Spinal cord (tissue), 10 donors: ENCODE results near the gene PGAP6. TPM values are rescaled to one million over a fixed set of nuclear protein-coding genes. Genes with fewer than 3 reads are reported as not detected.
"Not testable (repeated sequence)": the region's sequence is repeated elsewhere in the genome, so short reads cannot be mapped to it uniquely, and the experiment has no call there.

ENCODE experiments used
- DNase-seq, 6 donors: peaks; one replicate each; pipeline versions ENCODE4 v3.0.0 to v3.0.0-alpha.2; 2013 to 2015; ENCODE audit warnings: low spot score in 6 of 6, low read depth in 4 of 6
- H3K27ac ChIP-seq: one replicate; pipeline ENCODE4 v1.5.1; 2013; ENCODE audit warnings: low read depth, low read length, control low read depth
- H3K27me3 ChIP-seq: one replicate; pipeline ENCODE4 v1.6.1; 2013; ENCODE audit warnings: low read length; ENCODE audit not compliant: control insufficient read depth, insufficient read depth
- H3K36me3 ChIP-seq: one replicate; pipeline ENCODE4 v1.6.1; 2013; ENCODE audit warnings: low read length; ENCODE audit not compliant: control insufficient read depth, insufficient read depth
- H3K4me1 ChIP-seq: one replicate; pipeline ENCODE4 v1.6.1; 2013; ENCODE audit warnings: low read length; ENCODE audit not compliant: control insufficient read depth, insufficient read depth
- H3K4me3 ChIP-seq: one replicate; pipeline ENCODE4 v1.5.1; 2013; ENCODE audit warnings: low read depth, low read length, control low read depth
- H3K9me3 ChIP-seq: one replicate; pipeline ENCODE4 v1.6.1; 2013; ENCODE audit warnings: low read length; ENCODE audit not compliant: control insufficient read depth, insufficient read depth
- WGBS: methylation state at CpG from one replicate; pipeline ENCODE4 v1.1.5; 2013; ENCODE audit warnings: missing lambda C conversion rate; ENCODE audit not compliant: insufficient coverage; 5-methylcytosine and 5-hydroxymethylcytosine counted together
- polyA plus RNA-seq, 2 donors: library from polyadenylated mRNA; unstranded; fragments of 120-200 nt; gene quantifications; one replicate each; pipeline ENCODE4 v1.2.1, GENCODE V29; 2013; ENCODE audit not compliant: insufficient read length in 2 of 2
- total RNA-seq, 2 donors: library from RNA; depleted of rRNA in 1 of 2; stranded (reverse); fragments of 120-200 nt in 1 of 2; fragments of >200 nt in 1 of 2; gene quantifications; one replicate each; pipeline versions ENCODE4 v1.2.3 to v1.2.4, GENCODE V29; 2013 to 2014
- donor health status: healthy.

The PGAP6 gene
- total and polyA plus RNA-seq, 4 donors: 17.3 to 70.3 (median 46.2) TPM

DNA sequence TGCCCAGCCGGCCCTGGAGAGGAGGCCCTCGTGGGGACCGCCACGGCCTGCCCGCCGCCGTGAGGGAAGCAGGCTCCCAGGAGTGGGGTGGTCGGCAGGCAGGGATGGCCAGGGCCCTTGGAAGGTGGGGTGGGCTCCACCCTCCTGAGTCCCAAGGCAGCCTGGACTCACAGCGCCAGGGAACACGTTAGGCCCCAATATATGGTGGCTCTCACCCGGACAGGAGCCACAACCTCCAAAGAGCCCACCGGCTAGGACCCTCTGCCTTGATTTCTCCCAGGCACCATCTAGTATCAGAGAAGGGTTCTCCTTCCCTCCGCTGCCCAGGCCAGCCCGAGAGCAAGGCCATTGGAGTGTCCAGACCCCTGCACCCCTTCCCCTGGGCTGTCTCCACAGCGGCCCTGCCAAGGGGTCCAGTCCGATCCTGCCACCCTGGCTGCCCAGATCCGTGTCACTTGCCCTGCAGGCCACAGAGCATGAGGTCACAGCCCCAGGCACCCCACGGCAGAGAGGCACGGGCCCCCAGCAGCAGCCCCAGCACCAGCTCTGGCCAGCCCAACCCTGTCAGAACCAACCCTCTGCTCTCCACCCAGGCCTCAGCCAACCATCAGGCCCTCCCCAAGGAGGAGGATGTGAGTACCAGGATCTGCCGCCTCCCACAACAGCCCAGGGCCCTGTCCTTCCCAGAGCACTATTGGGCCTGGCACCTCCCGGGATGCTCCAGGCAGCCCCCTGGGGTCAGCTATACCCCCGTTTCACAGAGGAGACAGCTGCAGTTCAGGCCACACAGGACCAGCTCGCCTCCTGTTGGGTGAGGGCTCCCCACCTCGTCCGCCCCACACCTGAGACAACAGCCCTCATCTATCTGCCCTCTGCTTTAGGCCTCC, 28.1 kb downstream of the PGAP6 start:
- H3K4me3 ChIP-seq: peak overlapping the region; percentile 24
- H3K27ac ChIP-seq: no peak overlapping the region
- no peaks in the 10 kb centered on the region for H3K27me3 ChIP-seq
- H3K9me3 ChIP-seq: no peaks in the 10 kb centered on the region
- 56% methylated on average over 24 of the region's 25 CpGs for WGBS
- DNase-seq: no peak
- peaks cover 18% of the 10 kb centered on the region for H3K4me1 ChIP-seq
- H3K36me3 ChIP-seq: peaks cover 20% of the 10 kb centered on the region

DNA sequence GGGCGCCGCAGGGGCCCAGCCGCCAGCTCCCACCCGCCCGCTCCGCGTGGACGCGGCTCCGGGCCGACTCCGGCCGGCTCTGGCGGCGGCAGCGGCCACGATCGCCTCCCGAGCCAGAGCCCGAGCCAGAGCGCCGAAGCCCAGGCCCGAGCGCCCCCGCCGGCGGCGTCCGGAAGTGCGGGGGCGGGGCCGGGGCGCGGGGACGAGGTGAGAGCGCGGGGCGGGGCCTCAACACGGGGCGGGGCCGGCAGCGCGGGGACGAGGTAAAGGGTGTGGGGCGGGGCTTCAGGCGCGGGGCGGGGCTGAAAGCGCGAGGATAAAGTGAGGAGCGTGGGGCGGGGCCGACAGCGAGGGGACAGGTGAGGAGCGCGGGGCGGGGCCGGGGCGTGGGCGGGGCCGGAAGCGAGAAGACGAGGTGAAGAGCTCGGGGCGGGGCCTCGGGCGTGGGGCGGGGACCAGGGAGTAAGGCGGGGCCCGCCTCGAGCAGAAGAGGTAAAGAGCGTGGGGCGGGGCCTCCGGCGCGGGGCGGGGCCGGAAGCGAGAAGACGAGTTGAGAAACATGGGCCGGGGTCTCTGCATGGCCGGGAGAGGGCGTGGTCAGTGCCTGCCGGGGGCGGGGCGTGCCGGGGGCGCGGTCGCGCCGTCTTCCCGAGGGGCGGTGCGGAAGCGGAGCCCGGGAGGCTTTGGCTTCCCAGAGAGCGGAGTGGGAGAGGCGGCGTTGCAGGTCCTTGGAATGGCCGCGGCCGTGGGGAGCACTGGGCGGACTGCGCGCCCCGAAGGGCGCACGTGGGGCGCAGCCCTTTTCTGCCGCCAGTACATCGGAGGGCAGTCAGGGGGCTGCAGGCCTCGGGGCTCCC, 29.0 kb downstream of the PGAP6 start, which contains the start of gene AXIN1:
Gene AXIN1, minus strand, starts transcription at position 177 of the 857 bp plus-strand sequence. CDS start 5,698 bp downstream, outside the sequence.
- no peaks in the 10 kb centered on the region for H3K9me3 ChIP-seq
- peak; percentile 41 to 99 (median 87) for DNase-seq
- WGBS: 1% methylated on average over 99 of the region's 113 CpGs
- no peaks in the 10 kb centered on the region for H3K27me3 ChIP-seq
- peaks cover 18% of the 10 kb centered on the region for H3K4me1 ChIP-seq
- peak within 1 kb of the TSS; percentile 49 for H3K4me3 ChIP-seq
- H3K36me3 ChIP-seq: peaks cover 25% of the 10 kb centered on the region
- no peak within 1 kb of the TSS for H3K27ac ChIP-seq

DNA sequence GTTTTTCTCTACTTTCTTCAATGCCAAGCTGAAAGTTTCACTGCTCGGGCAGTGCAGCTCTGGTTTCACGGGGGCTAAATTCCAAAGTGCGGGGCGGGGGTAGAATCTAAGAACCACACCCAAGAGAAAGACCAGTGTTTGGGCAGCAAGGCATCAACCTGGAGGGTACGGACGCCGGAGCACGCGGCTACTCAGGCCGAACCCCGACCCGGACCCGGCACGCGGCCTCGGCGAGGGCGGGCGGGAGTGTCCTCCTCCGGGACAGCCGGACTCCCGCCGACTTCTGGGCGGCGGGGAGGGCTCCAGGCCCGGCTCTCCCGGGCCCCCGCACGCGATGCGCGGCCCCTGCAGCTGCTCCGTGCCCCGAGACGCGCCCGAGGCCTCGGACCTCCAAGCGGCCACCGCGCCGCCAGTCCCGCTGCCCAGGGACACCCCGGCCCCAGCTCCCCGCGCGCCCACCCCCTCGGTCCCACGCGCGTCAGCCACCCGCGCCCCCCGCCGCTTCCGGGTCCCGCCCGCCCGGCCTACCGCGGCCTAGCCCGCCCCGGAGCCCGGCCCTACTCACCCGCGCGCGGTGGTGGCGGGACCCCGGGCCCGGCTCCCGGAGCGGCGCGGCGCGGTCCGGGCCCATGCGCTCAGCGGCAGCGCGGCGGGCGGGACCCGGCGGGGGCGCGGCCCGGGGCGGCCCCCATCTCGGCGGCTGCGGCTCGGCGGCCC, 29.8 kb downstream of the PGAP6 start:
- Histone ChIP-seq H3K36me3 (peaks cover 31% of the 10 kb centered on the region), H3K4me3 (peak overlapping the region; percentile 49), H3K9me3 (no peaks in the 10 kb centered on the region), H3K4me1 (peaks cover 18% of the 10 kb centered on the region), H3K27me3 (no peaks in the 10 kb centered on the region), H3K27ac (no peak overlapping the region)
- DNase-seq: peak in 2 of 6 donors; percentile 20 to 38
- under 1% methylated on average over 95 of the region's 95 CpGs for WGBS

DNA sequence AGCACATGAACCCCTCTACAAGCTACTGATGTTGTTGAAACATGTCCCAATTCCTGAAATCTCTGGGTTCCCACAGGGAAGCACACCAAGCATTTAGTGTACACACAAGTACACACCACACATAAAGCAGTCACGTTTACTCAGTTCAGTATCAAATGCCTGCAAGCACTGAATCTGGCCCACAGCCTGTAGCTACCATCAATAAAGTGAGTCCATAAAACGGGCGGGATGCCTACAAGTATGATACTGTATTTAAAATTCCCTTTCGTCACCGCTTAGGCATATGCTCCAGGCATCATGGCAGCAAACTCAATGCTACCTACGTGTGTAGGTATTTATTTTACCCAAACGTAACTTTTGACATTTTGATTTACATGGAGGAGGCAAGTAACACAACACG, 31.6 kb downstream of the PGAP6 start:
- H3K4me1 ChIP-seq: peaks cover 18% of the 10 kb centered on the region
- DNase-seq: no peak
- H3K9me3 ChIP-seq: no peaks in the 10 kb centered on the region
- WGBS: 87% methylated on average over 7 of the region's 8 CpGs
- no peak overlapping the region for H3K27ac ChIP-seq
- no peaks in the 10 kb centered on the region for H3K27me3 ChIP-seq
- H3K36me3 ChIP-seq: peaks cover 45% of the 10 kb centered on the region
- H3K4me3 ChIP-seq: no peak overlapping the region

DNA sequence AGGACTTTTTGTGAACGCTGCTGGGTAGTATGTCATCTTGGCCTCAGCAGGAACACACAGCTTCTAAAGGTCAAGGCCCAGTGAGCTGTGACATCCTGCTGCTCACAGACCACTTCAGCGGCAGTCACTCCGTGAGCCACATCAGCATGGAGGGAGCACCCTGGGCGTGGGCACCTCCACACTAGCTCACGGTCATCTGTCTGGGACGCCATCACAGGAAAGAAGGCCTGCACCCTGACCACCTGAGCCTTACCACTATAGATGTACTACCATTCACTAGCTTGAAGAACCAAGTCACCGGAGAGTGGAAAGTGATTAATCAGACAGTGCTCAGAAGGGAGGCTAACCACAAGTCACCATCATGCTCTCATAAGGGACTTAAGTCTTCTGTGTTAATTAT, 32.6 kb downstream of the PGAP6 start:
- WGBS: 84% methylated on average over 4 of the region's 7 CpGs
- H3K36me3 ChIP-seq: peaks cover 50% of the 10 kb centered on the region
- peaks cover 18% of the 10 kb centered on the region for H3K4me1 ChIP-seq
- no peak overlapping the region for H3K27ac ChIP-seq
- H3K27me3 ChIP-seq: no peaks in the 10 kb centered on the region
- H3K4me3 ChIP-seq: no peak overlapping the region
- DNase-seq: no peak
- H3K9me3 ChIP-seq: no peaks in the 10 kb centered on the region

DNA sequence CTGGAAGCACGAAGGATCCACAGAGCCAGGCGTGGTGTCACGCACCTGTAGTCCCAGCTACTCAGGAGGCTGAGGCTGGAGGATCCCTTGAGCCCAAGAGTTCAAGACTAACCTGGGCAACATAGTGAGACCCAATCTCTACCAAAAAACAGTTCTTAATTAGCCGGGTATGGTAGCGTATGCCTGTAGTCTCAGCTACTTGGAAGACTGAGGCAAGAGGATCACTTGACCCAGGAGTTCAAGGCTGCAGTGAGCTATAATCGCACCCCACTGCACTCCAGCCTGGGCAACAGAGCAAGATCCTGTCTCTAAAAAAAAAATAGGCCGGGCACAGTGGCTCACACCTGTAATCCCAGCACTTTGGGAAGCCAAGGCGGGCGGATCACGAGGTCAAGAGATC, 33.3 kb downstream of the PGAP6 start:
- not testable (repeated sequence) for H3K9me3 ChIP-seq, H3K27ac ChIP-seq, DNase-seq, H3K4me3 ChIP-seq, H3K27me3 ChIP-seq
- peaks cover 57% of the 10 kb centered on the region for H3K36me3 ChIP-seq
- 99% methylated on average over 7 of the region's 10 CpGs for WGBS
- H3K4me1 ChIP-seq: peaks cover 15% of the 10 kb centered on the region

DNA sequence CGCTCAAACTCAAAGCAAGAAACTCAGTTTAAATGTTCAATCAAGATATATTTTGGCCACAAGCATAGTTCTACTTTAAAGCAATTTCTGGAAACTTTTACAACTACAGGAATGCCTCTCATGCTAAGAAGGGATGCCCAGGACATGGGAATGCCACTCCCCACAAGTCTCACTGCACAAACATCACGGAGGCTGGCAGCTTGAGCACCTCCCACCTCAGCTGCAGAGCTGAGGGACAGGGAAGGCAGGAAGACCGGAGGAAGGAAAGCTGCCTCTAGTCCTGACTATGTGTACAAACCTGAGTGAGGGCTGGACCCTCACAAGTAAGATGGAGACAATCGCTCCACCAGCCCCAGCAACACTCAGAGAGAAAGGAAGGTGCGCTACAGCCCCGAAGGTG, 34.6 kb downstream of the PGAP6 start:
- Histone ChIP-seq H3K9me3 (no peaks in the 10 kb centered on the region), H3K27ac (no peak overlapping the region), H3K4me1 (peaks cover 10% of the 10 kb centered on the region), H3K27me3 (no peaks in the 10 kb centered on the region), H3K4me3 (no peak overlapping the region), H3K36me3 (peaks cover 70% of the 10 kb centered on the region)
- whole genome bisulfite sequencing: 94% methylated on average over 5 of the region's 6 CpGs
- DNase-seq: no peak

DNA sequence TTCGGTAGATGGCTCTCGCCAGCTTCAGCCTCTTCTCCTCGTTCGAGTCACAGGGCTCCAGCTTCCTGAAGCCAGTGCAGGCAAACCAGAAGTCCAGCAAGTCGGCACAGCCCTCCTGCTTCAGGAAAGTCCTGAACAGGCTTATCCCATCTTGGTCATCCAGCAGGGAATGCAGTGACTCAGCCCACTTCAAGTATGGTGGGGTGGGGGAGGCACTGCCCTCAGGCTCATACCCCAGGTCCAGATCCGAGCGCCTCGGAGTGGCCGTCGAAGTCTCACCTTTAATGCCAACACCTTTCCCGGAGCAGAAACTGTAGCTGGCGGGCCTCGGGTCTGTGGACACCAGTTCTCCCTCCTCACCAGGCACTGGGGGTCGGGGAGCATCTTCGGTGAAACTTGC, 35.2 kb downstream of the PGAP6 start:
- Histone ChIP-seq H3K27me3 (no peaks in the 10 kb centered on the region), H3K36me3 (peaks cover 70% of the 10 kb centered on the region), H3K27ac (no peak overlapping the region), H3K4me1 (peaks cover 7% of the 10 kb centered on the region), H3K9me3 (no peaks in the 10 kb centered on the region), H3K4me3 (no peak overlapping the region)
- 93% methylated on average over 15 of the region's 15 CpGs for WGBS
- DNase-seq: no peak

DNA sequence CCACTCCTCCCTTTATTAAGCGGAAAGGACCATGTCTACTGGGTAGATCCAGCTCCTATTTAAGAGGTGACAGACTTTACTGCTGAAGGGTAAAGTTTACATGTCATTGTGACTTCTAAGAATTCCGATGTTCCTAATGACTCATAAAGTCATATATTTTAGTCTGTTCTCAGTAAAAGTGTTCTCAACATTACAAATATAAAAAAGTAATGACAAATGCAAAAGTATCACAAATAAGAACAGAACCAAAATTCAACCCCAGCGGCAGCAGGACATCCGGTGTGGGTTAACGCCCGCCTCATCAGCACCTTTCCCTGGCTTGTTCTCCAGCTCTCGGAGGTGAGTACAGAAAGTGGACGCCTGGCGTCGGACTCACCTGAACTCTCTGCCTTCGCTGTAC, 36.0 kb downstream of the PGAP6 start:
- no peak overlapping the region for H3K27ac ChIP-seq
- no peak overlapping the region for H3K4me3 ChIP-seq
- no peaks in the 10 kb centered on the region for H3K9me3 ChIP-seq
- peaks cover 75% of the 10 kb centered on the region for H3K36me3 ChIP-seq
- no peaks in the 10 kb centered on the region for H3K27me3 ChIP-seq
- no peaks in the 10 kb centered on the region for H3K4me1 ChIP-seq
- WGBS: 99% methylated on average over 9 of the region's 11 CpGs
- no peak for DNase-seq
